ENCODE data around the gene PISD.

Gene PISD

DNA sequence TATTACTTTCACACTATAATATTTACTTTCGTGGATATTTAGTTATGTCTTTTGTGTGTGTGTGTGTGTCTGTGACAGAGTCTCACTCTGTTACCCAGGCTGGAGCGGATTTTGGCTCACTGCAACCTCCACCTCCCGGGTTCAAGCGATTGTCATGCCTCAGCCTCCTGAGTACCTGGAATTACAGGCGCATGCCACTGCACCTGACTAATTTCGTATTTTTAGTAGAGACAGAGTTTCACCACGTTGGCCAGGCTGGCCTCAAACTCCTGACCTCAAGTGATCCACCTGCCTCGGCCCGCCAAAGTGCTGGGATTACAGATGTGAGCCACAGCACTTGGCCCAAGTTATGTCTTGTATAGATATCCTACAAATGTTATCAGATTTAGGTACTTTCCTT lies 9.9 kb downstream of the PISD start:
- no peak for DNase-seq

DNA sequence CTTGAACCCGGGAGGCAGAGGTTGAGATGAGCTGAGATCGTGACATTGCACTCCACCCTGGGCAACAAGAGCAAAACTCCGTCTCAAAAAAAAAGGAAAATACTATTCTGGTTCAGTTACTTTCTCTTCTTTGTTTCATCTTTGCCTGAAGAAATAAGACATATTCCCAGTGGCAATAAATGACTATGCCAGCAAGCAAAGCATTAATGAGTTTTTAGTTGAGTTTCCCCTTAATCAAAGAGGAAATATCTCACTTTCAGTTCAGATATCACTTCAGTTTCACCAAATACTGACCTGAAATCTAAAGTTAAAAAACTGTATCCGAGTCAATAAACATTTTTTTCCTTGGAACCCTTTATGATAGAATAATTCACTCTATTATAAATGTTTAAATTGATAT lies 10.4 kb downstream of the PISD start:
- DNase-seq: no peak

DNA sequence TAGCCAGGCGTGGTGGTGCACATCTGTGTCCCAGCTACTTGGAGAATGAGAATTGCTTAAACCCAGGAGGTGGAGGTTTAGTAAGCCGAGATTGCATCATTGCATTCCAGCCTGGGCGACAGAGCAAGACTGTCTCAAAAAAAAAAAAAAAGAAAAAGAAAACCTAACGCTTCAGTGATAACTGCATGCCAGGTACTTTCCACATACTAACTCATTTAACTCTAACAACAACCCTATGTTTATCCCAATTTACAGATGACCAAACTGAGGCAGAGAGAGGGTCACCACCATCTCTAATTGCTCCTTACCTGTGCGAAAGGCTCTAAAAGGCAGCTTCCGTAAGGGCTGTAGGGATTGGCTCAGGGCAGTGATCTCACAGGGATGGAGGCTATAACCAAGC lies 11.6 kb downstream of the PISD start:
- DNase-seq: peak; percentile 31 to 41

DNA sequence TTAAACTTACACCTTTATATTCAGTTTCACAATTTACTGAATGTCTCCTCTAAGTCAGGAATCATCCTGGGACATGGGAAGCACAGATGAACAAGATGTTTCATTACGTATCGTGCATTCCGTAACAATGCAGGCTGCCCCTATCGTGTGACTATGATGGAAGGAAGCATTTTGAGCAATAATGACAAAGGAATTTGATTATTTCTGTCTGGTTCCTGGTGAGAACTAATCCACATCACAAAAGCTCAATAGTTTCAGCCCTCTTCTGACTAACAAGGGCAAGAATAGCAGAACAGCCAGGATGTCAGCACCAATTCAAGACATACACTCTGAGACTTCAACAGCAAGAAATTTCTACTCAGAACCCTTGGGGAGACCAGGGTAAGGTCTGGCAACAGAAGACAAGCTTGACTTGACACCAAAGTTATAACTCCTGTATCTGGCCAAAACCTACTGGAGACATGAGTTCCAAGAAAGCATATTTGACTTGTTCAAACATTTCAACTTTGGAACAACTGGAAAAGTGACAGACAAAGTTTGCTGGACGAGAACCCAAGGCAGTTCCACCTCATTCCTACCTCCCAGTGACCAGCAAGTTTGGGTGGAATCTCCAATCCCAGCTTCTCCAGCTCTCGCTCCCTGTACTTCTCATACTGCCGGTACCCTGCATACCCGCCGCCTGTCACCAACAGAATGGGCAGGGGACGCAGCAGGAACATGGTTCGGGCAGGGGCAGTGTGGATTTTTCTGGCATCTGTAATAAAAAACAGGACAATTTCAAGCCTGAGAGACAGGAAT lies 14.3 kb downstream of the PISD start:
- no peak for DNase-seq

DNA sequence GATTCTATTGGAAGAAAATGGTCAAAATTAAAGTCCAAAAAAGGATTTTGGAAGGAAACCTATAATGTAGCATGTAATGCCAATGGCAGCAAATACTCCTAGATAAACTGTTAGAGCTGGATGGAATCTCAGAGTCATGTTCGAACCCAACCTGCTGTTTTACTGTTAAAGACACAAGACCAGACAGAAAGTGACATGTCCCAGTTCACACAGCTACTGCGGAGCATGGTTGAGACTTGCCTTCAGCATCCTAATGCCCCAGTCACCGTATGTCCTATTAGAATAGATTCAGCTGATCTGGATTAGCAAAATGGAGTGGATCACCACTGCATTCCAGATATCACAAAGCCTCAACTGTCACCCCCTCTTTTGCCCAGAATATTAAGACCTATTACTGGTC lies 14.9 kb downstream of the PISD start:
- DNase-seq: no peak

DNA sequence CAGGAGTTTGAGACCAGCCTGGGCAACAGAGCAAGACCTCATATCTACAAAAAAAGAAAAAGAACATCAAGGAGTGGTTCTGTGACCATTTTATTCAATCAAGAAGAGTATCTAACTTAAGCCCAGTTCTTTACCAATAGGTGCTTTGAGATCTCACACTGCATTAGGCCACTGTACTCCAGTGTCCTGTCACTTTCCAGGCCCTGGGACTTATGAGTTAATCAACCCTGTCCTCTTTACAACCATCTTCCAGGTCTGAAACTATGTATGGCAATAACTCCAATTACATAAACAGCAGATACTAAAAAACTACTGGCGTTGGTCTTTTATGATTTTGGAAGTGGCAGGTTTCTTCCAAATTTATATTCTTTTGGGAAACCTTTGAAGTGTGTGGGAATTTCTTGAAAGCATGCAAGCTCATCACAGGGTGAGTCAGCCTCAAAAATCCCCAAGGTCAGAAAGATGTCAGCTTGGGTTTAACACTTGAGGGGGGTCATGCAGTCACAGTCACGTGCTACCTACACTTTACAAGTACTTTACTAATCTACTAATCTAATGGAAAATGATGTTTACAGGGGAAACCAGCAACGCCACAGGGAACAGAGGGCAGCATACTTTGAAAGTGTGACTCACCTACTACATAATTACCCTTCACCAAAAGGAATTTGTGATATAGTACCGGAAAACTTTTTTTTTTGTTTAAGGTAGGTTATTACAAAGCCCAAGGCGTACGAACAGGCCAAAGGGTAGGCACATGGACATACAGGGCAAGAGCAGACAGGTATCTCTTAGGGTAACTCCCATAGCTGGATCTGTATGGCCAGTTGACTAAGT lies 15.6 kb downstream of the PISD start:
- peak; percentile 69 to 89 for DNase-seq

DNA sequence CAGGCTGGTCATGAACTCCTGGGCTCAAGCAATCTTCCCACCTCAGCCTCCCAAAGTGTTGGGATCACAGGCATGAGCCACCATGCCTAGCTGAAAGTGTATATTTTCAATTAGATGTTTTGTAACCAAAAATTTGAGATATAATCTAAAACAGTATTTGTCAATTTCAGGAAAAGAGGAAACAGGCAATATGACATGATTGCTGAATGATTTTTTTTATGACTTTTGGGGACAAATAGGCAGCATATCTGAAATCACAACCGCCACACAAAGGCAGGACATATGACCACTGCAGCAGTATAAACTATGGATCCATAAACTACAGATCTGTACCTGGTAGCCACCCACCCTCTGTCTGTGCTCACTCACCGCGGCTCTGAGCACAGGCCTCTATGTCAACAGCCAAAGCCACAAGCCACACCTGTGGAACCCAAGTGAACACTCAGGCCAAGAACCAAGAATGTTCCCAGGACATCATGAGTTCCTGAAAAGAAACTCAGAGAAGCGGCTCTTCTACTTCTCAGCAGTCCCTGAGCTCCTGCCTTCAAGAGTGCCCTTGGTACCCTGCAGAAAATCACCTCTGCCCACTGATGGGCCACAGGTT lies 22.5 kb downstream of the PISD start:
- peak; percentile 25 to 50 for DNase-seq

DNA sequence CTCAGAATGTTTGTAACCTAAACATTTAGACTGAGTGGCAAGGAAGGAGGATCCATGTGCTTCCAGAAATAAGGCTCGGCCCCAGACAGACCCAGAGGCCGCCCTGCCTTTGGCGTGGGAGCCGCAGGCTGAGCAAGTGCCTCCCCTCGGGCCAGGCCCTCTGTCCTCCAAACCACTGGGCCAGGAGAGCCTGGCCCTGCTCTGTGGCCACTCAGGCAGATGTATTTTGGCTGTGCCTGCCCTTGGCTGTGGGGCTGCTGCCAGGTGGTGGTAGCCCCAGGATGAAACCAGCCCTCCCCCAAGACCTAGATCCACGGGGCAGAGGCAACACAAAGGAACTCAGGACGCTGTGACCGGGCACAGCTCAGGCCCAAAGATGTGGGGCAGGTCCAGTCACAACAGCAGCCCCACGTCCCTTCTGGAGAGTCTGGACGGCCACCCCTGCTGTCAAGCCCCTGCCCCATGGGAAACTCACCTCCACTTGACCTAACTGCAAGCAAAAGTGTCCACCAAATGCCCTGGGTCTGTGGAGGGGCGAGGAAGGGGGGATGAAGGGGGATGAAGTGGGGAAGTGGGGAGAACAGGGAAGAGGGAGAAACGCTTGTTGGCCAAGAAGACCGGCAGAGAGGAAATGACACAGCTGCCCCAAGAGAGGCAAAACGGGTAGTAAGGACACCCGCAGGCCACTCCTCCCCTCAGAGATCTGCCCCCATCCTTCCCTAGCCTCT lies 24.0 kb downstream of the PISD start:
- DNase-seq: peak; percentile 83 to 84

DNA sequence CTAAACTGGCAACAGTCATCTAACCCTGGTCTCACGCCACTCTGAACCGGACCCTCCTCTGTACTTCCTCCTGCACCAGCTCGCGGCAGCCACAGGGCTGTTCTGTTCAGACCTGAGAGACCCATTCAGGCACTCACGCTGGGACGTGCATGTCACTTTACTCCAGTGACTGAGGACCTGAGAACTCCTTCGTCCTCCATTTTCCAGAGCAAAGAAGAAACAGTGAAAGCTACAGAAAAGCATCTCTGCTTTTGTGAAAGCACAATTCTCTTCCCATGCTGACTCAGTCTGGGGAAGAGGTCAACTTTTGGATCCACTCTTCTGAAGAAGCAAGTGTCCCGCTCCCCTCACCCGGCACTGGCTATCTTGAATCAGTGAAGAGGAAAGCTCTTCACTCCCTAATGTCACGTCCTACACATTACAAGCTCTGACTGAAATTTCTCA lies 24.5 kb downstream of the PISD start:
- DNase-seq: peak; percentile 61 to 62

DNA sequence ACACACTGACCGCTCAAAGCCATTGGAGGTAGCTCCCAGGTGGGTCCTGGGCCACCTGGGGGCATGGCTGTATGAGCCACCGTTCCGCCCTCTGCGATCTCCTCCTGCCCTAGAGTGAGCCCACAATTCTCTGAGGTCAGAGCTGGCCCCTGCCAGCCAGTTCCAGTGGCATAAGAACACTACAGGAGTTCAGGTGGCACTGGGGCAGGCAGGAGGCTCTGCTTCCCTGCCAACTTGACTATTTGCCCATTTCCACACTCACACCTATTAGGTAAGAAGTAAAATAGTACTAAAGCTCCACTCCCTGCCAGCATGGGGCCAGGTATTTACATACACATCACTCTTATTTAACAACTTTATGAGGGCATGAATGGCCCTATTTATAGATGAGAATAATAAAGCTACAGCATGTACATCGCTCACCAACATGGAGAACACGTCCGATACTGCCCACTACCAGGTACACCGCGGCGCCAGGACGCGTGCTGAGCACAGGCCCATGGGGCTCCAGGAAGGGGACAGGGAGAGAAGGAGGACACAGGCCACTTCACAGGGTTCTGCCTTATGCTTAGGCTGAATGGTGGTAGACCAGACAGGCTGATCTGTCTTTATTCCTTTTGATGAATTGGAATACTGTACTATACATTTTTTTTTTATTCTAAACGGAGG lies 26.2 kb downstream of the PISD start:
- DNase-seq: no peak

DNA sequence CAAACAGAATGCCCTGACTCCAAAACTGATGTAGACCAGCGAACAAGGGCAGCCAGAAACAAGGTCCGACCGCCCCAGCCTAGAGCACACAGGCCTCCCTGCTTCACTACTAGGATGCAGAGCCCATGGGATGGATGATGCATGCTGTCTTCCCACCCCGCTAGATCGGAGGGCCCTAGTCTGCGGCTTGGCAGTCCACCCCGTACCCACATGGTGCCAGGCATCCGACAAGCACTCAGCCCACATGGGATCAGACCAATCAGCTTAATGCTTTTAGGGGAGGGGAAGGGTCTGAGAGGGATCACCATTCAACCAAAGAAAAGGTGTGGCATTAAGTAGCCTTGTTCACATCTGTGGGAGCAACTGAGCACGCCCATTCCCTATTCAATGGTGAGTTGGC lies 30.6 kb downstream of the PISD start:
- DNase-seq: no peak

DNA sequence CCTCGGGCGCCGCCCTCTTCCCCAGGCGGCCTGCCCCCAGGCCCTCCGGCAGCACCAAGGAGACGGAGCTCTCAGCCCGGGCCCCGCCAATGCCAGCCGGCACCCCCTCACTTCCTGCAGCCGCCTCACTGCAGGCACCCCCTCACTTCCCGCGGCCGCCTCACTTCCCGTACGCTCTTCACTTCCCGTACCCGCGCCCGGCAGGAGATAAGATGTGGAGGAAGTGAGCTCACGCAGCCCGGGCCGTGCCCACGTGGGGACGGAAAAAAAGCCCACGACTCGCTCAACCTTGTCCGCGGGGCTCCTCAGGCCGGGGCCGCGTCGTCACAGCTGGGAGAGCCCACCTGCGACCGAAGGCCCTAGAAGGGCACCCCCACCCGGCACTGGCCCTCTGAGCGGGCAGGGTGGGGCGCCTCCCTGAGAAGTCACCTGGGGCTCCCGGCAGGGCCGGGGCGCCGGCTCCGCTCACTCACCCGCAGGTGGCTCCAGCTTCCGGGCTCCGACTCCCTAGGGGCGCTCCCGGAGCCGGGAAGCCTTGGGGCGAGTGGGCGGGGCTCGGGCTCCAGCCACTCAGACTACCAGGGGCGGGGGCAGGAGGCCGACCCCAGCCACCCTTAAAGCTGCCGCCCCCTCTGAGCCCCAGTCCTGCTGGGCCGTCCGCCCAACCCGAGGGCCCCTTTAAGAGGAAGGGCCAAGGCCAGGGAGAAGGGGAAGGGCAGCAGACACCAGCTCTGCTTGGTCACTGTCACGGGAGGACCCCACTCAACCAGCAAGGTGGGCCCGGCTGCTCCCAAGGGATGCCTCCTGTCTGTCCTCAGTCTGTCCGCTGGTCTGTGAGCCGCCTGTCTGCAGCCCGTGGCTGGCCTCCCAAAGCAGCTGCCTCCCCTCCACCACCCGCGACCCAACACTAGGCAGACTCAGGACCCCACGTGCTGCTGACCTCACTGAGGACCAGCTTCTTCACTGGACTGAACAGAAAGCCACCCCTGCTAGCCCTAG lies 31.4 kb downstream of the PISD start:
- peak; percentile 85 to 92 for DNase-seq

DNA sequence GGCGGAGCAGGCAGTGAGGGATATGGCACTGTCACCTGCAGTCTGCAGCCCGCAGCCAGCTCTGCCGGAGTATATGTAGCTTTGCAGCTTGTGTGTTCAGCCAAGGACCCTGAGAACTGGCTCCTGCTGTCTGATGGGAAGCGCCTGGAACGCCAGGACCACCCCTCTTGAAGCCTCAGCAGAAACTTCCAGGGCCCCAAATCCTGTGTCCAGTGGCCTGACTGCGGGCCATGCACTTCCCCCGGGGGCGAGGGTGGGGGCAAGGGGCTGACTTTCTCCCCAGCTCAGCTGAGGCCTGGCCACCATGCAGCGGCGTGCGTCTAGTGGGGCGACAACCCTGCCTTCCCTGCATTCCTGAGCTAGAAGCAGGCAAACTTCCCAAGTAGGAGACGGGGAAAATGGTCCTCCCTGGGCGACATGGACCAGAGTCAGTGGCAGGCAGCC lies 32.3 kb downstream of the PISD start:
- no peak for DNase-seq

DNA sequence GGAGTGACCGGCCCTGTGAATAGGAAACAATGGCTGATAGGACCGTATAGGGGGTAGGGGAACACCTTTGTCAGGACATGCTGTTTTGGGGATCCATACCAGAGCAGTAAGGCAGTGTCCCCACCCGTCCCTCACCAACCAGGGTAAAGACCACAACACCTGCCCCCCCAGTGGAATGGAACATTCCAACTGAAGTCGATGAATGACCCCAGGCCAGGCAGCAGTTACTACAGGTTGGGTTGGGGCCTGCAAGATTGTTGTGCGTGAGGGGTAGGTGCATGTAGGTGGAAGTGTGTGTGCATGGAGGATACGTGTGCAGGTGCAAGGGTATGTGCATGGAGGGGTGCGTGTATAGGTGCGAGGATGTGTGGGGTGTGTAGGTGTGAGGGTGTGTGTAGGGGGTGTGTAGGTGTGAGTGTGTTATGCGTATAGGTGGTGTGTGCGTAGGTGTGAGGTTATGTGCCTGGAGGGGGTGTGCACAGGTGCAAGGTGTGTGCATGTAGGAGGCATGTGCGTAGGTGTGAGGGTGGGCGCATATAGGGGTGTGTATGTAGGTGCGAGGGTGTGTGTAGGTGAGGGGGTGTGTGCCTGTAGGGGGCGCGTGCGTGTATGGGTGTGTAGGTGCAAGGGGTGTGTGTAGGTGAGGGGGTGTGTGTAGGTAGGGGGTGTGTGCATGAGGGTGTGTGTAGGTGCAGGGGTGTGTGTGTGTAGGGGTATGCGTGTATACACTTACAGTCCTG lies 32.9 kb downstream of the PISD start:
- DNase-seq: no peak

DNA sequence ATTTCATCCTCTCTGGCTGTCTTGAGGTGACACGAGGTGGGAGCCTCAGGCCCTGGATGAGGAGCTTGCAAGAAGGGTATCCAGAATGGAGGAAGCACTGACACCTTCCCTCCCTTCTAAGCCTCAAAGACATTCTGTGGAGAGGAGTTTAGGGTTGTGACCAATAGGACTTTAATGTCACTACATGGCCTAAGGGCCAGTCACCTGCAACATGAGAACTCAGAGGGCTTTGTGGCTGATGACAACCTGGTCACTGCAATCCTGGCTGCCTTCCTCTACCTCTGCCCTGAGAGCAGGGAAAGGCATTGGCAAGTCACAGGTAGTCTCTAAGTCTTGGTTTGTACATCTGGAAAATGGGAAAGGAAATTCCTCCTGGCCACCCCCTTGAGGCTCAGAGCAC lies 33.7 kb downstream of the PISD start:
- no peak for DNase-seq

DNA sequence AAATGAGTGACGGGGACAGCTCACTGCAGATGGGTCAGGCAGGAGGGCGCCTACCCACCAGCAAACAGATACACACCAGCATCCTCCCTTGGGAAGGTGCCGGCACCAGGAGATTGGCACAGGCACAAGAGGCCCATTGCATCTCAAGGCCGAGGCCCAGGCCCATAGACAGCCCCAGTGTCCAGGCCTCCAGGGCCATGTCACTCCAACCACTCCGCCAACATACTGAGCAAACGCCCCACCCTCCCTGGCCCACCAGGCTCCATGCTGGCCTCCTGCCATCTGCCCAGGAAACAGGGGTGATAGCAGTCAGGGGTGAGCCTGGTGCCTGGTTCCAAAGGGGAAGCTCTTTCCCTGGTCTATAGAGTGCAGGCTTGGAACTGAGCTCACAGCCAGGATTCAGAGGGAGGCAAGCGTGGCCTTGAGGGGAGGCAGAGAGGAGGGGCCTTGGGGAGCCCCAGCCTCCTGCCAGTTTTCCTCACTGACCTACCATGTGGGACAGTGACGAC lies 34.7 kb downstream of the PISD start:
- DNase-seq: no peak

DNA sequence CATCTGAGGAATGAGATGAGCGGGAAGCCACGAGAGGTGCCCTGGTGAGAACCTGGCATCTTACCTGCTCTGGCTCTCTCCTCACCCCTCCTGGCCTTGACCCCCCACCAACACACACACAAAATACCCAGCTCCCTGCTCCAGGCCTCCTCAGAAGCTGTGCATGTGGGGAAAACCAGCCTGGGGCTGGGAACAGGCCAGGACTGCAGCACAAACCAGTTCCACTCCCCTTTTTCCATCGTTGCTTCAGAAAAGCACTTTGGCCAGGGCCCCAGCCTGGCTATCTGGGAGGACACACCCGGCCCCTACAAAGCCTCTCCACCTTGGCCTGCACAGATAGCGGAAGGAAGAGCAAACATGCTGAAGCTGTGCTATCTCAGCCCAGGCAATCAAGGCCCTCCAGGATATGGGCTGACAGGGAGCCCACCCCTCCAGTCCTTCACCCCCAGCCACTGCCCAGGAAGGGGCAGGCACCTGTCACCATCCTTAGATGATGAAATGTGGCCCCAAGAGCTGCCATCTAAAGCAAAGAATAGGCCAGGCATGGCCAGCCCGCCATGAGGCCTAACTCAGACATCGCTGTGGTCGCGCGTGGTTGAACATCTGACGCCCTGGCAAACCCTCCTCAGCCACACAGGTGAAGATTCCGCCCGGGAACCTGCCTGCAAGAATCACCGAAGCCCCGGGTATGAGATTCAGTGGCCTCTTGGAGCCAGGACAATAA lies 35.4 kb downstream of the PISD start:
- DNase-seq: no peak

DNA sequence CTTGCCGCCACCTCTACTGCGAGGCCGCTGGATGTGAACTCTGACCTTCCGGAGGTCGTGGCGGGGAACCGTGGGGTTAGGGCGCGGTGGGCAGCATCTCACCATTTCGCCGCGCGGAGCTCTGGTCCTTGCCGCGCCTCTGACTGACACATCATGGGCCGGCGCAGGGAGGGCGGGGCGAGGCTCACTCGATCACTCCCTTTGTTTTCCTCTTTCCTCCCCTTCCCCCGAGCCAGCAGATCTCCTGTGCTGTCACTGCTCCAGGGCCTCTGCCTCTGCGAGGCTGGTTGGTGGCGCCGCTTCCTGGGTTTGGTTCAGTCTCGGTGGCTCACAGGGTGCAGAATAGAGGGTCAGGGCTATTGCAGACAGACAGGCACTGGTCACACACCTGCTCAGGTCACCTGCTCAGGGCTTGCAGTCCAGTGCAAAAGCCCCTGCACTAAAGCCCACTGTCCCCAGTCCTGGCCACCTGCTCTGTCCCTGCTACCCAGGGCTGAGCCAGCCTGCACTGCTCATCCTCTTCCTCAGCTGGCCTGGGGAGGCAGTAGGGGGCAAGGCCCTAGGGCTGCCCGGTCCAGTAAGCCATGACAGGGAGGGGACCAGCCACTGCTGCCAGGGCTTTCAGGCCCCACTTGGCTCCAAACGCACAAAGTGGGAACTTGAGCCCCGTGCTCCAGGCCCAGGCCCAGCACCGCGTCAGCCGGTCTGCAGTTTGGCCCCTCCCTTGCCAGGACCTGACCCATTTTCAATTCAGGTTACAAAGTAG lies 36.2 kb downstream of the PISD start:
- DNase-seq: no peak

DNA sequence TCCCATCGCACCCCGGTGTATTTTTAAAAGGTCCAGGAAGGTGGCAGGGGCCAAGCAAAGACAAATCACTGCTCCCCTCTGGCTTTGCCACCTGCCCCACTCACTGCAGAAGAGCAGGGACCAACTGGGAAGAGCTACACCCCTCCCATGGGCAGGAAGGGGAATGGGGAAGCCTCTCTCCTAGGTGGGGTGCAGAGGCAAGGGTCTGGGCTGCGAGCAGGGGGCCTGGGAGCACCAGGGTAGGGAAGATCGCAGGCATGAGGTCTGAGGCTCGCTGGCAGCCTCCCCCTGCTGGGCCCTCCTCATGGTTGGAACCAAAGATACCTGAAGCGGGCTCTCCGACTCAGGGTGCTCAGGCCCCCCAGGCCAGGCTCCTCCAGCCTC lies 36.8 kb downstream of the PISD start:
- DNase-seq: no peak

All from inflammatory macrophage treated with lipopolysaccharide for 1 hour (primary cell).